CD8-positive, alpha-beta memory T cell (primary cell): ENCODE measurements around the gene CACTIN. TPM values are rescaled to one million over a fixed set of nuclear protein-coding genes. Genes with fewer than 3 reads are reported as not detected.

ENCODE experiments used
- CTCF ChIA-PET: fragments of 350-600 bp; sonication (Branson Sonifier 250); formaldehyde crosslinking; loops from one replicate; lab custom pipeline; 2021; ENCODE audit warnings: antibody characterized with exemption; lab: Charles Lee
- POLR2A ChIA-PET: fragments of 350-600 bp; sonication (Branson Sonifier 250); formaldehyde crosslinking; loops from one replicate; lab custom pipeline; 2021; ENCODE audit warnings: antibody characterized with exemption; lab: Charles Lee
- DNase-seq, 5 donors: peaks; one replicate each; pipeline versions ENCODE4 v3.0.0 to v3.0.0-alpha.2; 2020 to 2022; ENCODE audit warnings: mixed read lengths in 1 of 5
- H3K27ac ChIP-seq: one replicate; pipeline ENCODE4 v1.7.0; 2013; ENCODE audit warnings: low read depth, mild to moderate bottlenecking, low read length, moderate library complexity
- H3K27me3 ChIP-seq: 2 replicates; pipeline ENCODE4 v1.7.0; 2013; ENCODE audit warnings: low read length, mild to moderate bottlenecking; ENCODE audit not compliant: insufficient read depth, poor library complexity, severe bottlenecking
- H3K36me3 ChIP-seq: 2 replicates; pipeline ENCODE4 v1.7.0; 2013; ENCODE audit warnings: mild to moderate bottlenecking, low read length, moderate library complexity; ENCODE audit not compliant: insufficient read depth
- H3K4me1 ChIP-seq: 2 replicates; pipeline ENCODE4 v1.7.0; 2013; ENCODE audit warnings: mild to moderate bottlenecking, low read length, moderate library complexity; ENCODE audit not compliant: insufficient read depth
- H3K4me3 ChIP-seq: 2 replicates; pipeline ENCODE4 v1.7.0; 2013; ENCODE audit warnings: mild to moderate bottlenecking, low read length
- H3K9me3 ChIP-seq: 2 replicates; pipeline ENCODE4 v1.7.0; 2013; ENCODE audit warnings: mild to moderate bottlenecking, low read length
- H3K27ac Mint-ChIP-seq, 8 donors: one replicate each; pipeline ENCODE4 v1.8.0; 2020 to 2021; ENCODE audit warnings: mixed read lengths in 8 of 8, mild to moderate bottlenecking in 6 of 8, inconsistent platforms in 3 of 8, moderate library complexity in 3 of 8
- H3K27me3 Mint-ChIP-seq, 2 donors: one replicate each; pipeline ENCODE4 v1.8.0; 2020 to 2021; ENCODE audit warnings: mixed read lengths in 2 of 2, mild to moderate bottlenecking in 1 of 2, moderate library complexity in 1 of 2
- H3K36me3 Mint-ChIP-seq, 3 donors: one replicate each; pipeline ENCODE4 v1.8.0; 2020 to 2021; ENCODE audit warnings: mixed read lengths in 3 of 3, inconsistent platforms in 1 of 3, mild to moderate bottlenecking in 1 of 3
- H3K4me1 Mint-ChIP-seq, 3 donors: one replicate each; pipeline ENCODE4 v1.8.0; 2020 to 2021; ENCODE audit warnings: mixed read lengths in 3 of 3, inconsistent platforms in 1 of 3, mild to moderate bottlenecking in 1 of 3
- H3K4me3 Mint-ChIP-seq, 7 donors: one replicate each; pipeline ENCODE4 v1.8.0; 2020 to 2021; ENCODE audit warnings: mixed read lengths in 7 of 7, mild to moderate bottlenecking in 6 of 7, moderate library complexity in 4 of 7, inconsistent platforms in 2 of 7
- H3K9me3 Mint-ChIP-seq, 5 donors: one replicate each; pipeline ENCODE4 v1.8.0; 2020 to 2022; ENCODE audit warnings: mixed read lengths in 5 of 5, mild to moderate bottlenecking in 3 of 5, moderate library complexity in 2 of 5, inconsistent platforms in 1 of 5
- polyA plus RNA-seq: library from polyadenylated mRNA; unstranded; fragments of 300-500 nt; fragmentation: Illumina TruSeq; gene quantifications from one replicate; pipeline ENCODE4 v1.2.3, GENCODE V29; 2021
- total RNA-seq, 2 experiments: library from RNA; stranded (reverse); gene quantifications; one replicate each; pipeline ENCODE4 v1.2.3, GENCODE V29; 2021

Gene CACTIN
- total and polyA plus RNA-seq, 3 experiments from 2014 or later: 16.8 to 39.5 (median 37.2) TPM

GRCh38 chr19:3641515-3642269 lies 15.1 kb upstream of the CACTIN start:
- peaks cover 0 to 49% (median 3%) of the 10 kb centered on the region in 3 donors for H3K36me3 Mint-ChIP-seq

GRCh38 chr19:3639479-3639878 lies 12.9 kb upstream of the CACTIN start:
- no peaks in the 10 kb centered on the region for H3K36me3 ChIP-seq
- H3K9me3 Mint-ChIP-seq: no peaks in the 10 kb centered on the region
- peaks cover 0 to 42% (median 3%) of the 10 kb centered on the region in 3 donors for H3K36me3 Mint-ChIP-seq
- no peak for DNase-seq
- H3K27ac ChIP-seq: no peak overlapping the region
- no peaks in the 10 kb centered on the region for H3K4me1 ChIP-seq
- ChIA-PET CTCF (no interaction called here), POLR2A (no interaction called here)
- no peaks in the 10 kb centered on the region for H3K27me3 ChIP-seq
- no peak overlapping the region for H3K4me3 ChIP-seq
- peak overlapping the region in 1 of 8 donors; percentile 89 for H3K27ac Mint-ChIP-seq
- H3K27me3 Mint-ChIP-seq: no peaks in the 10 kb centered on the region
- no peaks in the 10 kb centered on the region for H3K9me3 ChIP-seq
- no peaks in the 10 kb centered on the region for H3K4me1 Mint-ChIP-seq
- H3K4me3 Mint-ChIP-seq: no peak overlapping the region

More at GRCh38 chr19:3641515-3642269, 15.1 kb upstream of the CACTIN start:
- H3K9me3 Mint-ChIP-seq: no peaks in the 10 kb centered on the region
- H3K4me3 Mint-ChIP-seq: no peak overlapping the region
- Histone ChIP-seq H3K4me1 (no peaks in the 10 kb centered on the region), H3K27ac (no peak overlapping the region), H3K36me3 (no peaks in the 10 kb centered on the region), H3K27me3 (no peaks in the 10 kb centered on the region), H3K4me3 (no peak overlapping the region), H3K9me3 (no peaks in the 10 kb centered on the region)
- no peak overlapping the region for H3K27ac Mint-ChIP-seq
- DNase-seq: no peak
- H3K27me3 Mint-ChIP-seq: no peaks in the 10 kb centered on the region
- no peaks in the 10 kb centered on the region for H3K4me1 Mint-ChIP-seq
- ChIA-PET CTCF (no interaction called here), POLR2A (no interaction called here)

- H3K9me3 Mint-ChIP-seq: no peaks in the 10 kb centered on the region
- CTCF ChIA-PET: no interaction called here
- POLR2A ChIA-PET: no interaction called here
- Histone ChIP-seq H3K27me3 (no peaks in the 10 kb centered on the region), H3K9me3 (no peaks in the 10 kb centered on the region), H3K27ac (no peak overlapping the region), H3K36me3 (no peaks in the 10 kb centered on the region), H3K4me1 (no peaks in the 10 kb centered on the region), H3K4me3 (no peak overlapping the region)
- no peaks in the 10 kb centered on the region for H3K4me1 Mint-ChIP-seq
- no peak for DNase-seq
- H3K4me3 Mint-ChIP-seq: no peak overlapping the region
- no peaks in the 10 kb centered on the region for H3K27me3 Mint-ChIP-seq
- H3K27ac Mint-ChIP-seq: no peak overlapping the region
- peaks cover 0 to 42% (median 3%) of the 10 kb centered on the region in 3 donors for H3K36me3 Mint-ChIP-seq
Observed at GRCh38 chr19:3638208-3639193, 11.9 kb upstream of the CACTIN start.

GRCh38 chr19:3637621-3638020 lies 11.0 kb upstream of the CACTIN start:
- H3K27me3 ChIP-seq: no peaks in the 10 kb centered on the region
- H3K27ac ChIP-seq: no peak overlapping the region
- Mint-ChIP-seq H3K9me3 (no peaks in the 10 kb centered on the region), H3K4me3 (no peak overlapping the region), H3K4me1 (no peaks in the 10 kb centered on the region), H3K36me3 (peaks cover 0 to 38% (median 3%) of the 10 kb centered on the region in 3 donors), H3K27me3 (no peaks in the 10 kb centered on the region), H3K27ac (no peak overlapping the region)
- no peaks in the 10 kb centered on the region for H3K4me1 ChIP-seq
- POLR2A ChIA-PET: no interaction called here
- CTCF ChIA-PET: no interaction called here
- H3K9me3 ChIP-seq: no peaks in the 10 kb centered on the region
- H3K4me3 ChIP-seq: no peak overlapping the region
- no peaks in the 10 kb centered on the region for H3K36me3 ChIP-seq
- DNase-seq: no peak

GRCh38 chr19:3636962-3637361 lies 10.4 kb upstream of the CACTIN start:
- H3K36me3 Mint-ChIP-seq: peaks cover 0 to 36% (median 1%) of the 10 kb centered on the region in 3 donors
- H3K4me1 Mint-ChIP-seq: no peaks in the 10 kb centered on the region
- H3K27ac Mint-ChIP-seq: no peak overlapping the region
- ChIA-PET CTCF (no interaction called here), POLR2A (interaction anchor here (0.5 to 0.6 kb wide), 2 partner anchors 83 to 351 kb away, joined by 4 read pairs; no protein-coding TSS in a partner anchor)
- Histone ChIP-seq H3K4me3 (no peak overlapping the region), H3K9me3 (no peaks in the 10 kb centered on the region), H3K4me1 (no peaks in the 10 kb centered on the region), H3K27ac (no peak overlapping the region), H3K27me3 (no peaks in the 10 kb centered on the region), H3K36me3 (no peaks in the 10 kb centered on the region)
- no peak for DNase-seq
- no peaks in the 10 kb centered on the region for H3K27me3 Mint-ChIP-seq
- H3K9me3 Mint-ChIP-seq: no peaks in the 10 kb centered on the region
- H3K4me3 Mint-ChIP-seq: no peak overlapping the region

- Histone ChIP-seq H3K4me1 (no peaks in the 10 kb centered on the region), H3K27ac (no peak overlapping the region), H3K36me3 (no peaks in the 10 kb centered on the region), H3K4me3 (no peak overlapping the region), H3K27me3 (no peaks in the 10 kb centered on the region), H3K9me3 (no peaks in the 10 kb centered on the region)
- Mint-ChIP-seq H3K27ac (no peak overlapping the region), H3K4me3 (no peak overlapping the region), H3K27me3 (no peaks in the 10 kb centered on the region), H3K4me1 (no peaks in the 10 kb centered on the region), H3K9me3 (no peaks in the 10 kb centered on the region), H3K36me3 (peaks cover 0 to 31% (median 1%) of the 10 kb centered on the region in 3 donors)
- POLR2A ChIA-PET: interaction anchor here (0.5 to 0.6 kb wide), 2 partner anchors 83 to 350 kb away, joined by 4 read pairs; no protein-coding TSS in a partner anchor
- CTCF ChIA-PET: no interaction called here
- no peak for DNase-seq
Observed at GRCh38 chr19:3636506-3636905, 9.9 kb upstream of the CACTIN start.

- peak overlapping the region in 2 of 8 donors; percentile 51 to 82 for H3K27ac Mint-ChIP-seq
- POLR2A ChIA-PET: no interaction called here
- Histone ChIP-seq H3K9me3 (no peaks in the 10 kb centered on the region), H3K36me3 (no peaks in the 10 kb centered on the region), H3K27me3 (no peaks in the 10 kb centered on the region), H3K27ac (no peak overlapping the region), H3K4me1 (no peaks in the 10 kb centered on the region), H3K4me3 (no peak overlapping the region)
- H3K9me3 Mint-ChIP-seq: no peaks in the 10 kb centered on the region
- H3K27me3 Mint-ChIP-seq: no peaks in the 10 kb centered on the region
- peaks cover 0 to 31% (median under 1%) of the 10 kb centered on the region in 3 donors for H3K36me3 Mint-ChIP-seq
- H3K4me3 Mint-ChIP-seq: no peak overlapping the region
- H3K4me1 Mint-ChIP-seq: no peaks in the 10 kb centered on the region
- no peak for DNase-seq
- CTCF ChIA-PET: no interaction called here
Observed at GRCh38 chr19:3634496-3635045, 8.0 kb upstream of the CACTIN start.
